ENCODE data around the gene METRNL. TPM values are rescaled to one million over a fixed set of nuclear protein-coding genes. Genes with fewer than 3 reads are reported as not detected.
"Not testable (repeated sequence)": the region's sequence is repeated elsewhere in the genome, so short reads cannot be mapped to it uniquely, and the experiment has no call there.

The METRNL gene
- polyA plus RNA-seq, 4 donors = 45.9 to 80.0 (median 47.4) TPM

DNA sequence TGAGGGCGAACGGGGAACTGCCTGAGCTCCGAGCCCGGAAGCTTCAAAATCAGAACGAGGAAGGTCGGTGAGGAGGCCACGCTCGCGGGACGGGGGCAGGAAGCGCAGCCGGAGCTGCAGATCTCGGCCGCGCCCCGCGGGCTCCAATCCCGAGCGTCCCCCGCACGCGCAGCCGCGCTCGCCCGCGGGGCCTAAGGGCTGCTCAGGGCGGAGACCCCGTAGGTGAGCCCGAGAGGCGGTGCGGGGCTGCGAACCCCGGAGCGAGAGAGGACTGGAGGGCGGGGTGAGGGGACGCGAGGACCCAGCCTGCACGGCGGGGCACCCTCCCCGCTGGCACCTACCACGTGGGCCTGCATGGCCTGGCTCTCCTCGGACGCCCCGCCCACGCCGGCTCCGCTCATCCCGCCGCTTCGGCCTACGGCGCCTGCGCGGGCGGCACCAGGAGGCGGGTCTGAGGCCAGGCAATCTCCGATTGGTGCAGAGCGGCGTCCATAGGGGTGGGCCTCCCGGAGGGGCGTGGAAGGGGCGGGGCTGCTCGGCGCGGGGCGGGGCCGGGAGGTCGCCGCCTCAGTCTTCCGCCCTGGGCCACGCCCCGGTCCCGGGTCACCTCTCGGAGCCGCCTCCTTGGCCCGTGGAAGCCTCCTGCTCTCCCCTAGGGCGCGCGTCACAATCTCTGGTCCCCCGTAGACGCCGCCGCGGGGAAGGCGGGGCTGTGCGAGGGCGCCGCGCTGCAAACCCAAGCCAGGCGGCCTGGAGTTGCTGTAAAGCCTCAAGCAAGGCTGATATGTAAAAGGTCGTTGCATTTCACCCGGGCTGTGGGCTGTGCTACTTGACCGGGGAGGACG is 27.8 kb upstream of the METRNL start:
- peak; percentile 90 to 93 (median 92) for DNase-seq (ENCODE audit: low read depth in 4 of 4, low spot score in 3 of 4)

DNA sequence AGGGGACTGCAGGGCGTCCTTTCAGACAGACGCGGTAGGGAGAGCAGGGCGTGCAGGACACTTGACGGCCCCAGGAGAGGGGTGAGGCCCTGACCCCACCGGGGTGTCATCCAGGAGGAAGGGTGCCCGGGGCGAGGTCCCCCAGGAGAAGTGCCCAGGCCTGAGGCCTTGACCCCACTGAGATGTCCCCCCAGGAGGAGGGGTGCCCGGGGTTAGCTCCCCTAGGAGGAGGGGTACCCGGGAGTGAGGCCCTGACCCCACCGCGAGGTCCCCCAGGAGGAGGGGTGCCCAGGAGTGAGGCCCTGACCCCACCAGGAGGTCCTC is 27.2 kb upstream of the METRNL start:
- DNase-seq (ENCODE audit: low read depth in 4 of 4, low spot score in 3 of 4) = no peak

DNA sequence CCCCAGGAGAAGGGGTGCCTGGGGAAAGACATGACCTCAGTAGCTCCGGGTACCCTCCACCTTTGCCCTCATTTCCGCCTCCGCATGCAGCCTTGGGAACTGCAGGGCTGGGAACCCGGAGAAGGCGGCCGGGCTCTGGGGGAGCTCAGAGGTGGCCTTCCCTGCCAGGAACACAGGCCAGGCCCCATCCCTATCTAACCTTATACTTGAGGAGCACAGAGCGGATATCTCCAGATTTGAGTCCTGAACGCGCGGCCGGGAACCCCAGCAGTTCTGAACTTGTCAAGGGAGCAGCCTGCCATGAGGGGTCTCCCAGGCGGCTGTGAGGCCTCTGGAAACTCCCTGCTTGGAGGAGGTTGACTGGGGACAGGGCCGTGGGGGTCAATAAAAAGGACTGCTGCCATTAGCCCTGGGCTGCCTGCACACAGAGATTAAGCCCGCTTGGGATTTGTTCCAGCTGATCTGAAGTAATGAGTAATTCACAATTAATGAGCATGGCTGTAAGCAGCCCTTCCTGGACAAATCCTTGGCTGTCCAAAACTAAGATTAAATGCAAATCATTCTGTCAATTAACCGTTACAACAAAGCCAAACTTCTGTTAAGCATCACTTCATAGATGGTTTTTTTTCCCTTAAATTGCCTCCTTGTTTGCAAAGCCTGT is 26.3 kb upstream of the METRNL start:
- DNase-seq (ENCODE audit: low read depth in 4 of 4, low spot score in 3 of 4) = peak in 2 of 4 donors; percentile 38

DNA sequence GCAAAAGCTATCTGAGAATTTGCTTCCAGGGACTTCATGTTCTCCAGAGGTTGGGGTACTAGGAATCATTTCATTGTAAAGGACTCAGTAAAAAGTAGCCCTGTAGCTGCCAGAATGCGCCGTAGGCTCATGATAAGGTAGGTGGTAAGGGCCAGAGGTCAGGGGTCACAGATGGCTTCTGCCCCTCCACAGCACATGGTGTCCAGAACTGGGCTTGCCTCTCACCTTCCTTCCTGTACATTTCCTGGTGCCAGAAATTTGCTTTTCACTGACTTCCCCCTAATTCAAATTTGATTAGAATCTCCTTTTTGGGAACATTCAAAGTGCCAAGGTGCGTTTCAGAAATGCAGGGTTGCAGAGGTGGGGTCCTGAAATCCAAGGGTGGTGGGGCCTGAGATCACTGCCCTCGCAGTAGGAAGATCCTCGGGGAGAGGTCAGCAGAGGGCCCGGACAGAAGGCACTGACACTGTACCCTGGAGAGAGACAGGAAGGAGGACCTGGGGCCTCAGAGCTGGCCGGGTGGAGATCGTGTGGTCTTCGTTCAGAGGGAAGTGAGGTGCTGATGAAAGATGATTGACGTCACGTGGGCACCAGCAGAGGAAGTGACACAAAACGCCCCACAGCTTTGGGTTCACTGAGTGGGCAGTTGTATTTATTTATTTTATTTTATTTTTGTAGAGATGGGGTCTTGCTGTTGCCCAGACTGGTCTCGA is 25.5 kb upstream of the METRNL start:
- no peak for DNase-seq (ENCODE audit: low read depth in 4 of 4, low spot score in 3 of 4)

DNA sequence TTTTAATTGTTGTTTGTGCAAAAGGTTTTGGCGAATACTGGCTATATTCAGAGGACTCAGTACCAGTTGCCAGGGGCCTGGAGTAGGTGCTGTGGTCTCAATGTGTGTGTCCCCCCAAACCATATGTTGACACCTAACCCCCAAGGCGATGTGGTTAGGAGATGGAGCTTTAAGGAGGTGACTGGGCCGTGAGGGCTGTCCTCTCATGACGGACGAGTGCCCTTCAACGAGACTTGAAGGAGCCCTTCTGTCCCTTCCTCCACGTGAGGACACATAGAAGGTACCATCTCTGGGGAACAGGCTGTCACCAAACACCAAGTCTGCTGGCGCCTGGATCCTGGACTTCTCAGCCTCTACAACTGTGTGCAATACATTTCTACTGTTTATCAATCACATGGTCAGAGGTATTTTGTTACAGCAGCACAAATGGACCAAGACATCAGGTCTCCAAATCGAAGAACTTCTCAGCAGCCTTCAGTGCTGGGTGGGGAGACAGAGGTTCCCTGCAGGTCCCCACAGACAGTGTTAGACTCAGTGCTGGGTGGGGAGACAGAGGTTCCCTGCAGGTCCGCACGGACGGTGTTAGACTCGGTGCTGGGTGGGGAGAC is 24.8 kb upstream of the METRNL start:
- DNase-seq (ENCODE audit: low read depth in 4 of 4, low spot score in 3 of 4) = no peak

DNA sequence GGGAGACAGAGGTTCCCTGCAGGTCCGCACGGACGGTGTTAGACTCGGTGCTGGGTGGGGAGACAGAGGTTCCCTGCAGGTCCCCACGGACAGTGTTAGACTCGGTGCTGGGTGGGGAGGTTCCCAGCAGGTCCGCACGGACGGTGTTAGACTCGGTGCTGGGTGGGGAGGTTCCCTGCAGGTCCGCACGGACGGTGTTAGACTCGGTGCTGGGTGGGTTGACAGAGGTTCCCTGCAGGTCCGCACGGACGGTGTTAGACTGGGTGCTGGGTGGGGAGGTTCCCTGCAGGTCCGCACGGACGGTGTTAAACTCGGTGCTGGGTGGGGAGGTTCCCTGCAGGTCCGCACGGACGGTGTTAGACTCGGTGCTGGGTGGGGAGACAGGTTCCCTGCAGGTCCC is 24.2 kb upstream of the METRNL start:
- DNase-seq (ENCODE audit: low read depth in 4 of 4, low spot score in 3 of 4) = not testable (repeated sequence)

DNA sequence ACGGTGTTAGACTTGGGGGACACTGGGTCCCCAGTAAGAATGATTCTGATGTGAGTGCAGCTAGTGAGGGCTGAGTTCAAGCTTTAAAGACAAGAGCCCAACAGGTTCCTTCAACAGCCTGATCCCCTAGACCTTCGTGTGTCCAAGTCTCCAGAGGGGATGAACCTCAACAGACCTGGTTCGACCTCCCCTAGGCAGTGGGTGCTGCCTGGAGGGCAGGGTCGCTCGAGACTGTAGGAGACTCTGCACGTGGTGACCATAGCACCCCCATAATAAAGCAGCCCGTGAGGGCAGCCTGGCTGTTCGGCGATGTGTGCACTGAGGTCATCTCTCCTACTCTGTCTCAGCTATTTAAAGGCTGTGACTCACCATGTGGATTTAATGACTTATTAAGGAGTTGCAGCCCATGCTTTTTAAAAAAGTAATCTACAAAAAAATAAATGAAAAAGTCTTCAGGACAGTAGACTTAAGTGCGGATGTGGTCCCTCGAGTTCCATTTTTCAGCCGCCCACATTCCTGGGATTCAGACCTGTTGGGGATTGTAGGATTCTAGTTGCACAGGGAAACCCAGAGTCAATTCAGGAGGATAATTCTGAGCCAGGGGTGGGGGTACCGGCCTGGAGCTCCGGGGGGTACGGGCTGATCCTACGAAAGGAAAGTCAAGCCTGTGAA is 23.4 kb upstream of the METRNL start:
- DNase-seq (ENCODE audit: low read depth in 4 of 4, low spot score in 3 of 4) = no peak

DNA sequence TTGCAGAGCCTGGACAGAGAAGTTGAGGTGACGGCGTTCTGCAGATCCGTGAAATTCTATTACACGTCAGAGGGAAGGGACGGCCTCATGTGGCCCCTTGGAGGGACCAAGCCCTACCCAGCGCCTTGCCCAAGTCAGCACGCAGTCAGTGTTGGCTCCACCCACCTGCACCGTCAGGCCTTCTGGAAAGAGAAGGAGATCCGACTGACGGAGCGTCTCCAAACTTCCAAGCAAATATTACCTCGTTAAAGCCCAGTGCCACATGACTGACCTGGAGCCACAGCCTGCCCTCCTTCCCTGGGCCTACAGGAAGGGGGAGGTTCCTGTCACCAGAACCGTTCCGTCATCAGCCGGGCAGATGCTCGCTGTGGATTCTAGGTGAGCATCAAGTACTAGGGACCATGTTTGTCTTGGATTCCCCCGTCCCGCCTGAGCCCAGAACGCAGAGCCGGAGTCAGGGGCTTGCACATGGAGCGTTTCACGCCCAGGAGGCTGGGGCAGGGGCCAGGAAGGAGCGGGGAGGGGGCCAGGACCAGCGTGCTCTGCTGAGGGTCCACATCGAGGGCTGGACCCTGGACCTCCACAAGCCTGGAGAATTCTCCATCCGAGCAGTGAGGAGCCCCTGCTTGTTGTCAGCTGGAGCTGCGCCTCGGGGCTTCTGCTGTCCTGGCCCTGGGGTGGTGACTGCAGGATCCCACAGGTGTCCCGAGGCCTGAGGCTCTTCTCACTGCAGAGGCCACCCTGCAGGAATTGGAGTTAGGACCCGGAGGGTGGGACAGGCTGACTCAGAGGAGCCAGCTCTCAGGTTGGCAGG is 22.6 kb upstream of the METRNL start:
- DNase-seq (ENCODE audit: low read depth in 4 of 4, low spot score in 3 of 4) = no peak

DNA sequence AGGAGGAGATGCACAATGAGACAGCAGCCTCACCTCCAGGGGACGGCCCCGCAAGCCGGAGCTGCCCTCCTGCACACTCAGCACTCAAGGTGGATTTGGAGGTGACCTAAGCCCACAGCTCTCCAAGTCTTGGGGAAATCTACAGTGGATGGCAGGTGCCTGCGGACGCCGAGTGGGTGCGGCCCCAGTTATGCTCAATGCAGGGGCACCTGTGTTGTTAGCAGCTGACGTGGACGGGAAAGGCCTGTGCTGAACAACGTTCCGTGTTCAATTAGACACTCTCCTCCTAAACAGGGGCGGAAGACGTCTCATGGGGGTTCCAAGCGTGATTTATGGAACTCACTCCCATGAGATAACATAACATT is 22.0 kb upstream of the METRNL start:
- DNase-seq (ENCODE audit: low read depth in 4 of 4, low spot score in 3 of 4) = no peak

DNA sequence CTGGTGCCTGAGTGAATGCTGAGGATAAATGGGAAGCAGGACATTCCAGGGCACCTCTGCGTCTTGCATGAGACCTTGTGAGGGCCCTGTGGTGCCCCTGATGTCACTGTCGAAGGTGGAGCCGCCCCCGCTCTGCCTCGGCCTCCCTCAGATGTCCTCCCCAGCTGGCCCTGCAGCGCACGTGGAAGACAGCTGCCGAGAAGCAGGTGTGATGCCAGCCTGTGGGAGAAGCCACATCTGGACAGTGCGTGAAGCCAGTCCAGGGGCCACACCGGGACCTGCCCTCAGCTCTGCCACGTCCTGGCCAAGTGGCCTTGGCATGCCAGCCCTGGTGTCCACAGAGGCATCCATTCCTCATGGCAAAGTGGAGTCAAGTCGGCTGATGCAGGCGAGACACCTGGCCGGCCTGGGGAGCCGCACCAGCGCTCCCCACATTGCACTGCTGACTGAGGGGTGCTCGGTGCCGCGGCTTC is 21.6 kb upstream of the METRNL start:
- no peak for DNase-seq (ENCODE audit: low read depth in 4 of 4, low spot score in 3 of 4)

DNA sequence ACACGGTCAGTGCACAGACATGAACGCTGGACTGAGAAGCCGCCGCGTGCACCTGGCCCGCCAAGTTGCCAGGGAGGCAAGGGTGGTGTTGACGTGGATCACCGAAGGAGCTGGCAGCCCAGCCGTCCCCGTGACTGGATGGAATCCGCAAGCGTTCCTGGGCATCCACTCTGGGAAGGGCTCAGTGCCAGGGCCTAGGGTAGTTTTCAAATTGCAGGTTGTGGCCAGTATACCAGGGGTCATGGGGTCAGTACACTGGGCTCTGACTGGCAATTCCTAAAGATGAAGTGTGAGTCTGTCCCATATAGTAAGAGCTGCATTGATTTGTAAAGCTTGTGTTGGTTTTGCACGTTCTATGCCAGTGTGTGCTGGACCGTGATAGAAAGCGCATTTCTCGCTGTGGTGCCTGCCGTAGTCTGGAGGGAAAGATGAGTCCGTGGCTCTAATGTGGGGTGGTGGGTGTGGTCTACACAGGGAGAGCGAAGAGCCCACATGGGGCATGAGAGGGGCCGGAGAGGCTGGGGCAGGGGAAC is 21.1 kb upstream of the METRNL start:
- DNase-seq (ENCODE audit: low read depth in 4 of 4, low spot score in 3 of 4) = no peak

DNA sequence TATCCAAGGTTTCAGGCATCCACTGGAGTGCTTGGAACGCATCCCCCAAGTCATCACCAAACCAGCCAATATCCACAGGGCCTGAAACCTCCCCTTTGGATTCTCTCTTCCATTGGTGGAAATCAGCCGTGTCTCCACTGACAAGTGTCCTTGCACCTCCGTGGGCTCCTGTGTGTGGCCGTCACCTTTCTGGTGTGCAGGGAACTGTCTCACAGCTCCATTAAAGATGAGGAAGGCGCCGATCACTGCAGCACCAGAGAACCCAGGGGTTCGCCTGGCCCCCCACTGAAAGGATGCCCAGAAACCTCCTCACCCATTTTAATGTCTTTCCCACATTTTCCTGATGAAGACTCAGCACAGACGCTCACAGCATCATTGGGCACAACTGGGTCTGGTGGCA is 17.8 kb upstream of the METRNL start:
- DNase-seq (ENCODE audit: low read depth in 4 of 4, low spot score in 3 of 4) = no peak

DNA sequence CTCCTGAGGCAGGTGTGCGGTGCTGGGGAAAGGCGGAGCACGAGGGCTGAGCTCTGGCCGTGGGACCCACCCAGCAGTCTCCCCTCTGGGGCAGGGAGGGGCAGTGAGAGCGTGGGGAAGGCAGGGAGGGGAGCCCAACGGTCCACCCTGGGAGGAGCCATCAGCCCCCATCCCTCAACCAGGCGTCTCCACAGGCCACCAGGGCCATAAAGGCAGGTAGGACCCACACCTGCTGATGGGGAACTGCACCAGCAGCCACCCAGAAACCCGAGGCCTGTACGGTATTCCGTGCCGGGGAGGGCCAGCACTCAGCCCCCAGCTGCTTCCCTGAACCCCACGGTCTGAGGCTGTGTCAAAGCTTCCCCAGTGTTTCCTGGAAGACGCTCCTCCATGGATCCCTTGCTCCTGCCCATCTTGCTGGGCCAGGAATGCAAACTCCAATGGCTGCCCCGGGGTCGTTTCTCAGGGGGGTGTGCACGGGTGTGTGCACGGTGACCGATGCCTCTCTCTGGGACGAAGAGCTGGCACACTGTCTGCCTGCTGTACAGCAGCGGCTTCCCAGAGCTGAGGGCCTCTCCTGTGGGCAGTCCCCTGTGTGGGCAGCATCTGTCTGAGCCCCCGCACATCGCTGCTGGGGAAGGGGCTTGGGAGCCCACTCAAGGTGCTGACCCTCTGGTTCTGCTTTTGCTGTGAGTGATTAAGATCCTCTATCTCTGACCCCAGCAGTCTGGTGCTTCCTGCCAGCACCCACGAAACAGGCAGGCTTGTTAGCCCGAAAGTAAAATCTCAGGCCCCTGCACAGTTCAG is 17.2 kb upstream of the METRNL start:
- no peak for DNase-seq (ENCODE audit: low read depth in 4 of 4, low spot score in 3 of 4)

DNA sequence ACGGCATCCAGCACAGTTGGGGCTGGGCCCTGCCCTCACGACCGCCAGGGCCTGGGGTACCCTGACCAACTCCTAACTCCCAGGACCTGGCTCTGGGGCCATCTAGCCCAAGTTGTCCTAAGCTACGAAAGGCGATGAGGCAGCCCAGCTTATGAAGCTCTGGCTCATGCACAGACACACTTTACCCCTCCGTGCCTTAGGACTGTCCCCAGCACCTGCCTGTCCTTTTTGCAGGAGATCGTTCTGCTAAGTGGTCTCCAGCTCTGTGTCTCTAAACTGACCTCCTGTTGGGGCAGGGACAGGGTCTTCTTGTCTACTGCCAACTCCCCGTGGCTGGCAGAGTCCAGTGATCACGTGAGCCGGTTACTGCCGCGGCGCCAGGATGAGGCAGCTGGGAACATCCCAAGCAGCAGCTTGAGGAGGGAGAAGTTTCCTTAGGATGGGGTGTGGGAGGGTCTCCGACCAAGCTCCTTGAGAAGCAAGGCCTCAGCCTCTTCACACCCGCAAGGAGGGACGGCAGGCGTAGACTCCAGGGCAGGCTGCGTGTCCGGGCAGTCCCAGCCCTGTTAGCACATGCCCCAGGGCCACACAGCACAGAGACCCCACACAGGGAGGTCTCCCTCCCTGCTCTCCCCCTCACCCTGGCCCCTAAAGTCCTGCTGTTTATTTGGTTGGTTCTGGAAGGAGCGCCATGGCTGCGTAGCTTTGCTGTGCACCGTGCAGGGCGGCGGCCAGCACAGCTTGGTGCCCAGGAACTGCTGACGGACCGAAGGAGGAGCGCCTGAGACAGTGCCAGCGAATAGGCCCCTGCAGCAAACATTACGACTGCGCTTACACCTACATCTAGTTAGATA is 16.4 kb upstream of the METRNL start:
- no peak for DNase-seq (ENCODE audit: low read depth in 4 of 4, low spot score in 3 of 4)

DNA sequence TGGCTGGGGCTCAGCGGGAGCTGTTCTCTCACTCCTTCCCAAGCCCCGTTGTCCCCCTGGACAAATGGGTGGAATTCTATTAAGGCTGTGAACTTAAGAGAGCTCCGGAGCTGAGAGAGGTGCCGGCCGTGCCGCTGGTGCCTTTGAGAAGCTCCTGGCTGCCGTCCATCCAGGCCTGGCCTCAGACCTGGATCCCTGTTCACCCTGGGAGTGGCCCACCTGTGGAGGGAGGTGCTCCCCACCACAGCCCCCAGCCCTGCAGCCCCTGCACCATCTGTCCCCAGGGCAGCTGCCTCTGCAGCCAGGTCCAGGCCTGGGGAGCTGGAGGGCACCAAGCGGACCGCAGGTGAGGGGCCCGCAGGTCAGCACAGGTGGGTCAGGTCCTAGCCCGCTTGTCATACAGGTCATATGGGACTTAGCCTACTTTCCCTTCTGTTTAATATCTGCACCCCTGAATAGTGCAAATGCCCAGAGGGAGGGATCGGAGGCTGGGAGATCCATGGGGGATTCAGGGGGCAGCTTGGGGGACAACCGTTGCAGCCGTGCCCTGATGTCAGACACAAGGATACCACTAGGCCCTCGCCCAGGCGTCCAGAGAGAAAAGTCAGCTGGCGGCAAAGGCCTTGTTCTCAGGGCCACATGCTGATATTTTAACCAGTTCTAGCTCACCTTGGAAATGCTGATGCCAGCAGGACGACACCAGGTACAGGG is 15.2 kb upstream of the METRNL start:
- DNase-seq (ENCODE audit: low read depth in 4 of 4, low spot score in 3 of 4) = no peak

DNA sequence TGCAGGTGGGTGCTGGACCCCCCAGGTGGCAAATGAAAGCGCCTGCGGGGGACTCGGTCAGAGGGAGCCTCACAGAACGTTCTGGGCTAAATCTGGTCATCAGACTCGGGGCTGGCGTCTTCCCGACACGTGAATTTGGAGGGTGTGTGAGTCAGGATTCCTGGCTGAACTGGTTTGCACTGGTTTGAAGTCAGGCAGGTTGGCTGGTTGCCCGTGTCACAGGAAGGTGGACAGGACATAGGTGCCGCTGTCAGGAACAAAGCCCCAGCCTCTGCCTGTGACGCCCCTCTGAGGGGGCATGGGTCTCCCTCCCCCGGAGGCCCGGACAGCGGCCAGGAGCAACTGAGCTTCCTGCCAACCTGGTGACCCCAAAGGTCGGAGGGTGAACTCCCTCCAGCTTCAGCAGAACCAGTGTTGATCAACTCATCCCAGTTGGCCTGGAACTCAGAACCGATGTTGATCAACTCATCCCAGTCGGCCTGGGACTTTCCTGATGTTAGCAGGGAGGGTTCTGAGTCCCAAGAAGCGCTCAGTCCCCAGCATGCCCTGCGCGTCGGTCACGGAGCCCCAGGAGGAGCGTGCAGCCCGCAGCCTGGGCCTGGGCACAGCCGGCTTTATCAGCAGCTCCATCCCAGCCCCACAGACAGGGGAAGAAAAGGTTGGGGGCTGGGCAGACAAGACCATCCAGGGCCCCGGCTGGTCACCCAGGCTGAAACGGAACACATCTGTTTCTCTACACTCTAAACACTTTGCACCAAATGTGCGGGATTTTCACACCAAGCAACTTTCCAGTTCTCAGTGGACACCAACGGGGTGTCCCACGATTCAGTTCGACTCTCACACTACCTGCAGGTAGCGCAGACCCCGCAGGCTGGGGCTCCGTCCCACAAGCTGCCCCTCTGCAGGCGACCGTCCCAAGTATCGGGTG is 14.4 kb upstream of the METRNL start:
- no peak for DNase-seq (ENCODE audit: low read depth in 4 of 4, low spot score in 3 of 4)

Measured in right renal pelvis (tissue), 4 donors.